Fibroblast of villous mesenchyme (primary cell): Measurements from ENCODE around the gene TBL3. TPM values are rescaled to one million over a fixed set of nuclear protein-coding genes. Genes with fewer than 3 reads are reported as not detected.

Experiments
- DNase-seq: peaks from one replicate; pipeline ENCODE4 v3.0.0-alpha.2; 2010; ENCODE audit warnings: low read depth
- H3K4me3 ChIP-seq: 2 replicates; pipeline ENCODE4 v1.5.1; 2011; ENCODE audit warnings: low read depth, mild to moderate bottlenecking, low read length
- CTCF ChIP-seq: IDR thresholded peaks from 2 replicates; pipeline ENCODE4 v1.5.1; 2012; ENCODE audit warnings: low read depth, mild to moderate bottlenecking, low read length; ENCODE audit not compliant: insufficient read depth
- total RNA-seq: library from RNA; depleted of rRNA; stranded (reverse); fragments of >200 nt; gene quantifications from 2 replicates; pipeline ENCODE4 v1.2.3, GENCODE V29; 2012

TBL3 gene
- total RNA-seq, 1 donor: 28.5 TPM

GRCh38 chr16:1944612-1945199 is 27.1 kb upstream of the TBL3 start:
- no peak overlapping the region for H3K4me3 ChIP-seq
- no peak for DNase-seq
- TF ChIP-seq CTCF: no peak

GRCh38 chr16:1945559-1946391 is 26.1 kb upstream of the TBL3 start:
- H3K4me3 ChIP-seq: no peak overlapping the region
- DNase-seq: no peak
- TF ChIP-seq CTCF: no peak

- no peak for TF ChIP-seq CTCF
- no peak for DNase-seq
- no peak overlapping the region for H3K4me3 ChIP-seq
These were observed 25.1 kb upstream of the TBL3 start for GRCh38 chr16:1946495-1947368.

GRCh38 chr16:1947369-1947670 is 24.5 kb upstream of the TBL3 start:
- no peak overlapping the region for H3K4me3 ChIP-seq
- DNase-seq: no peak
- no peak for TF ChIP-seq CTCF

GRCh38 chr16:1949507-1949906 is 22.3 kb upstream of the TBL3 start:
- DNase-seq: no peak
- H3K4me3 ChIP-seq: no peak overlapping the region
- TF ChIP-seq CTCF: no peak

DNA sequence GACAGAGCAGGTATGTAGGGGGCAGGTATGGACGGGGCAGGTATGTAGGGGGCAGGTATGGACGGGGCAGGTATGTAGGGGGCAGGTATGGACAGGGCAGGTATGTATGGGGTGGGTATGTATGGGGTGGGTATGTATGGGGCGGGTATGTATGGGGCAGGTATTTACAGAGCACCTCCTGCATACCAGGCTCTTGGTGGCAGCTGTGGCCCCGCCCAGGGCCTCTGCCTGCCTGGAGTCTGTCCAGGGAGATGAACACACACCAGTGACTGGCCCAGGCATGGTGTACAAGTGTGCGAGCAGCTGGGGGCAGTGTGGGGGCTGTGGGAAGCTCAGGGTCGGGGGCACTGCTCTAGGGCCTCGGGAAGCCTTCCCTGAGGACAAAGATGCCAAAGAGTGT is 21.8 kb upstream of the TBL3 start:
- no peak overlapping the region for H3K4me3 ChIP-seq
- no peak for TF ChIP-seq CTCF
- no peak for DNase-seq
